Upper lobe of right lung (tissue), 1 donor: ENCODE results near the gene XKR3. TPM values are rescaled to one million over a fixed set of nuclear protein-coding genes. Genes with fewer than 3 reads are reported as not detected.
"Not testable (repeated sequence)": the region's sequence is repeated elsewhere in the genome, so short reads cannot be mapped to it uniquely, and the experiment has no call there.

Experiments
- ATAC-seq: fragments of 200-7000 bp; cut with Tn5 transposase; one replicate; pipeline ENCODE4 v1.9.1; 2020; ENCODE audit warnings: mild to moderate bottlenecking, moderate library complexity
- DNase-seq: peaks from one replicate; pipeline ENCODE4 v3.0.0-alpha.2; 2020
- H3K27ac ChIP-seq: fragments of 200-600 bp; one replicate; pipeline ENCODE4 v1.8.0; 2022
- H3K27me3 ChIP-seq: fragments of 200-600 bp; one replicate; pipeline ENCODE4 v1.8.0; 2022; ENCODE audit warnings: mild to moderate bottlenecking
- H3K36me3 ChIP-seq: fragments of 200-600 bp; one replicate; pipeline ENCODE4 v1.8.0; 2022
- H3K4me1 ChIP-seq: fragments of 200-600 bp; one replicate; pipeline ENCODE4 v1.8.0; 2022
- H3K4me3 ChIP-seq: fragments of 200-600 bp; one replicate; pipeline ENCODE4 v1.8.0; 2022; ENCODE audit warnings: mild to moderate bottlenecking
- H3K9me3 ChIP-seq: fragments of 200-600 bp; one replicate; pipeline ENCODE4 v1.8.0; 2022
- intact Hi-C: fragments of 100-400 bp; cut with DNase I; formaldehyde crosslinking; loops from one replicate; pipeline ENCODE4 v1.11.0; 2022
- total RNA-seq: library from RNA; stranded (reverse); fragmentation: NEBNext Ultra II Directional; extraction: Animal tissue kit (Norgen Biotek cat#: 25700); gene quantifications from one replicate; pipeline ENCODE4 v1.2.1, GENCODE V29; 2021
- donor health status: DM: no; HTN: yes; CAD: no; lungs with severe emphysema.

The XKR3 gene
- total RNA-seq, 1 donor from 2014 or later, result not detected

GRCh38 chr22:16734271-16734670 is 90.9 kb downstream of the XKR3 start:
- H3K9me3 ChIP-seq, intact Hi-C loops, H3K27ac ChIP-seq, H3K4me1 ChIP-seq, DNase-seq, ATAC-seq, H3K27me3 ChIP-seq, H3K4me3 ChIP-seq, H3K36me3 ChIP-seq: not testable (repeated sequence)

Other genes starting within 250 kb of the XKR3 start
- not detected for gene CCT8L2, start 232.6 kb downstream of the XKR3 start, total RNA-seq
- not detected for gene GAB4, start 182.8 kb upstream of the XKR3 start, total RNA-seq